IPS DF 4.7 (cell line): Measurements from ENCODE around the gene SMNDC1.

ENCODE experiments used
- DNase-seq: peaks from one replicate; pipeline ENCODE4 v3.0.0-alpha.2; 2013; ENCODE audit warnings: low spot score; ENCODE audit errors: extremely low read depth

The SMNDC1 gene

DNA sequence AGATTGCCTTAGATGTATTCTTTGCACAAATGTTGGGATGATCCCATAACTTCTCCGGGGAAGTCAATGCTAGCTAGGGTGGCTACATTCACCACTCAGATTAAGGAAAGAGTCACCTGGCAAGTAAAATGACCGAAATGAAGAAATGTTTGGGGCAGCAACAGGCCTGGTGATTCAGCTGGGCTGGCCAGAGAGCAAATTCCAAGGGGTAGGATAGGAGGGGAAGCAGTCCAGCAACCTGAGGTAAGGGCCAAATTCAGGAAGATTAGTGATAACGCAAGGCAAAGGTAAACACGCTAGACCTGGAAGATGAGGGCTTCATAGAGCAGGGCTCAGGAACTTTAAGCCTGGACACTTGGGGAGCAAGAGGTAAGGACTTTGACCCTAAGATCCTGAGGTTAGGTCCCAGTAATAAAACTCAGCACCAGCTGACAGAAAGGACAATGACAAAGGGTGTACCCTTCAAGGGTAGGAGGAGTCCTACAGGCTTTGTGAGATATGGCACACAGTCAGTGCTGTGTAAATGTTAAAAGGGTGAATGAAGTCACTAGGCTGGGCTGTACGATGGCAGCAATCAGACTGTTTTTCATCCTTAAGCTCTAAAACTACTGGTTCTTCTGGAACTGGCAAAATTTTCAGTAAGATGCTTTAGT, 22.7 kb upstream of the SMNDC1 start:
- no peak for DNase-seq

DNA sequence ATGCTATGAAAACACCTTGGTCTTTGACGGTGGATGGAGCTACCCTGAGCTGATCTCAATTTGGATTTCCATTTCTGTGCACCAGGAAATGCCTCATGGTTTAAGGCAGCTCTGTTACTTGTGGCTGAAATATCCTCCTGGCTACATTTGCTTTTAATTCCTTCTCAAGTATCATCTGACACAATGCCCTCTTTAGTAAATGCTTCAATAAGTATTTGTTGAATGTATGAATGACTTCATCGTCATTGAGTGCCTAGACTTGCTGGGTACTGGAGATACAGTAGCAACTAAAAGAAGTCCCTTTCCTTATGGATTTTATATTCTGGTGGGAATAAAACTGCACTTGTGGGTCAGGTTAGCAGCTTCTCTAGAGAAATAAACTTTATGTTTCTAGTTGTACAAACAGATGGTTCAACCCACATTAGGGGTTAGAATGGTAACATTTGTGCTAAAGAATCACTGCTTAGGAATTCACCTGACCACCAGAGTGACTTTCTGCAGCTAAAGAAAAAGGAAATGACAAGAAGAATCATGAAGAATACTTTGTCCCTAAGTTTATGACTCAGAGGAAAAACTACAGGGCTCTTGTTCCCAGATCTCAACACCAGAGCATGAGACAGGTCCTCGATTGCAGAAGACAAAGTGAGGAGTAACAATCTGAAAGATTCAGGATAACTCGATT, 21.8 kb upstream of the SMNDC1 start:
- DNase-seq, result no peak

DNA sequence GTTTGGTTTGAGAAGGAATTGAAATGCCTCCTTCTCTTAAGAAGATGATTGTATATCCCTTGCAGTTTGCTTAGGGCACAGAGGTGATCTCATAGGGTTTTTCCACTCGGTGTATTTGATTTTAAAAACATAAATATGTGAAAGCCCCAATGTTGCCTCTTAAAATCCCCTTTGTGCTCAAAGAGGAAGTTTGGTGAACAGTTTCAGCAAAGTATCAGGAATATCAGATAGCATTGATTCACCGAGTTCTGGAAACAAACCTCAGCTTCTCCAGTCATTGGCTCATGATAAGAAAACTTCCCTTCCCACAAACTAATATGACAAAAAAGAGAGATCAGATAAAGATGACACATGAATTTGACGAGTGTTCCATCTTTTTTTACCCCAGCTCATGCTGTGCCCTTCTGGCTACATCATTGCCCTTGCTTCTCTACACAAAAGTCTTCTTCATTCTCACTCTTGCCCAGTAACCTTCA, 20.1 kb upstream of the SMNDC1 start:
- DNase-seq, result no peak

GRCh38 chr10:110324201-110324804, 19.6 kb upstream of the SMNDC1 start:
- no peak for DNase-seq

DNA sequence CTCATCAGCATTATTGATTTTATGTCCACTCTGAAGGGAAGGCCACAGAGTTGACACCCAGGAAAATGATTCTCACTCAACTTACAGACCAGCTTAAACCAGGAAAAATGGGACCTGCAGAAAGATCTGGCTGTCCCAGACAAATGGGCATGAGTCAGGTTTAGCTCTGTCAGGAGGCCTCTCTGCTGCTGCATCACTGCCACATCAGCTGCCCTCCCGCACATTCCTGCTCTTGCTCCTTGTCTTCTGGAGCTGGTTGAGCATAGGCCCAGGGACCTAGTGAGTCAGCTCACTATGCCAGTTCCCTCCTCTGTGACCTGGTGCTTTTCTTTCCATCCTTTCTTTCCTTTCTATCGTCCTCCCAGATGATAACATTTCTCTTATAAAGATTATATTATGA, 18.8 kb upstream of the SMNDC1 start:
- DNase-seq, result no peak

DNA sequence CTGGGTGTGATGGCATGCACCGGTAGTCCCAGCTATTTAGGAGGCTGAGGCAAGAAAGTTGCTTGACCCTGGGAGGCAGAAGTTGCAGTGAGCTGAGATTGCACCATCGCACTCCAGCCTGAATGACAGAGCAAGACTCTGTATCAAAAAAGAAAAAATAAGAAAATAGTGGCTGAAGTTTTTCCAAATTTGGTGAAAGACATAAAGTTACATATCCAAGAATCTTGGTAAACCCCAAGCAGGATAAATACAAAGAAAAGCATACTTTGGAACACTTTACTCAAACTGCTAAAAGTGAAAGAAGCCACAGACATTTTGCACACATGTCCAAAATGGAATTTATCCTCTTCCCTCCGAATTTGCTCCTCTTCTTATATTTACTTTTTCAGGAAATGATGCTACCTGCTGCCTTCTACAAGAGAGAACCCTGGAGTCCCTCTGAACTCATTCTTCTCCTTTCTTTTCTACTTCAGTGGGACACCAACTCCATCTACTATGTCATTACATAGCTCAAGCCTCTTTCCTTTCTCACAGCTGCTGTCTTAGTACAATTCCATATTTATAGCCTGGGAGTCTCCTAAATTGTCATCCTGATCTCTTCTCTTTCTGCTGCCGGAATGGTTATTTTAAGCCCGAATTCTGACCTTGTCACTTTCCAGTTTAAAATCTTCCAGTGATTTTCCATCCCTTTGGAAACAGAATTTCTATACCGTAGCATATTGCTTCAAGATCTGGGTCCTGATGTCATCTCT, 17.3 kb upstream of the SMNDC1 start:
- no peak for DNase-seq

- no peak for DNase-seq
Observed at GRCh38 chr10:110317866-110318850, 13.4 kb upstream of the SMNDC1 start.

- DNase-seq, result no peak
Observed at GRCh38 chr10:110313674-110314073, 9.0 kb upstream of the SMNDC1 start.

DNA sequence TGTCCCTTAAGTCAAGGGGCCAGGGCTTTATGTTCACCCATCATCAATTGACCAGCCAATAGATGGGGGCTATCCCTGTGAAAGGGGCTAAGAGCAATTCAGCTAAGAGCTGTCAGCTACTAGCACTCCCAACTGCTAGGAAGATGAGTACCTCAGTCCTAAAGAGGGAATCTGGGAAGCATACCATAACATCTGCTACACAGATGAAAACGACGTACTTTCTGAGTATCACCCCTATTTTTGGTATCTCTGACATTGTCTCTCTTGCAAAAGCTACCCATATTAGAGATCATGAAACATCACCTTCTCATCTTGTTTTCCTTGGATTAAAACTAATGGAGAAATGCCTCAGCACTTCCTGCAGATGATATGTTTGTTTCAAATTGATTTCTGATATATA, 7.5 kb upstream of the SMNDC1 start:
- no peak for DNase-seq

GRCh38 chr10:110311357-110311949, 6.7 kb upstream of the SMNDC1 start:
- no peak for DNase-seq

DNA sequence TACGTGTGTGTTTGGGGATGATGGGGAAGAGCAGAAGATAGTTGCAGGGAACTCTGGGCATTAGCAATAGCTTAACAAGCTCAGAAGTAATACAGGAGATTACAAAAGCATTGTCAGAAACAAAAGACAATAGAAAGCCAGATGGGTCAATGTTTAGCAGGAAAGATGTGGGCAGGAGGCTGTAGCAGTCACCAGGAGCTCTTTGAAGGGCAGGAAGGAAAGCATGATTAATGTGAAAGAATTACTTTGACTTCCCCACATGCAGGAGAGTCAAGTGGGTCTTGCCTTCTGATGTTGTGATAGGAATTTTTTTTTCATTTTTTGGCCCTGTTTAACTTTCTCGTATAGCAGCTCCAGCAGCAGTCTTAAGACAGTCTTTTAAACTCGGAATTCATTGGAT, 6.0 kb upstream of the SMNDC1 start:
- no peak for DNase-seq

GRCh38 chr10:110307805-110308204, 3.1 kb upstream of the SMNDC1 start:
- no peak for DNase-seq

DNA sequence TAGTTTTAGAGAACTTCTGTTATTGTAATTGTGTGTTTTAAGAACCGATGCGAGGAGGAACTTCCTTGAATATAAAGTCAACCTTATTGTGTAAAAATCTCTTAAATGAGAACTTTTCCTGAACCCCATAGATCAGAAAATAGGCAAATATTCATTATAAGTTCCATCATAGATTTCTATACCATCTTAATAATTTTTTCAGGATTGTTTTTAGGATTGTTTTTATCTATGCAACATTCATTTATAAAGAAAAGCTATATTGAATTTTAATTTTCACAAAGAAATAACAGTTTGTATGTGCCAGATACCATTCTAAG, 1.7 kb upstream of the SMNDC1 start:
- no peak for DNase-seq

- no peak for DNase-seq
Observed at GRCh38 chr10:110305767-110306451, 1.2 kb upstream of the SMNDC1 start.

DNA sequence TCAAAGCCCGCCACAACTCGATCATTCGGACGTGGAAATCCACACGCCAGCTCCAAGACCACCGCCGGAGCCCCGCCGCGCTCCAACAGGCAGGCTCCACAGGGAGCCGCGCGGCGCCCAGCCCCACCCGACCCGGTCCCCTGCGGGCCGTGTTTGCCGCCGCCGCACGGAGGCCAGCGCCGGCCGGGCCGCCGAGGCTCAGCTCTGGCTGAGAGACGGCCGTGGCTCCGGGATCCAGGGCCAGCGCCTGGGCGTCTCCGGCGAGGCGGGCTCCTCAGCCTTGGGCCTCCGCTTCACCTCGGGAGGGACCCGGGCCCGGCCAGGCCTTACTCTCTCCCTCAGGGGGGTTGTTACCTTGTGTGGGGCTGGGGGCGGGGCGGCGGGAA, 333 bp downstream of the SMNDC1 start:
- DNase-seq, result no peak

DNA sequence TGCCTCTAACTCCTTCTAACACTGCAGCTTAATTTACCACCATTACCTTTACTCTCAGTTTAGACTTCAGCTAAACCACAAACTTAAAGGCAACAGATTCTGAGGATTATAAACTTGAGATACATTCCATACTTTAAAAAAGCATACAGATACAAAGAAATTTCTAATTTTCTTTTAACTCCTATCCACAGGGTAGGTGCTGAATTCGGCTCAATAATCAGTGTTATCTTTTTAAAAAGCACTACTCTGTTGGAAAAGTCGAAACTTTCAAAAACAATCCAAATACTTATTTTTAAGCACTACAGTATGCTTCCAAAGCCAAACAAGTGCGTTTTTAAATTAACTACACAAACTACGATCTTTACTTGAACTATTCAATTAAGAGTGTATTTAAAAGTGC, 1.0 kb downstream of the SMNDC1 start:
- DNase-seq, result no peak

- DNase-seq, result no peak
Observed at GRCh38 chr10:110300486-110300986, 4.2 kb downstream of the SMNDC1 start.

DNA sequence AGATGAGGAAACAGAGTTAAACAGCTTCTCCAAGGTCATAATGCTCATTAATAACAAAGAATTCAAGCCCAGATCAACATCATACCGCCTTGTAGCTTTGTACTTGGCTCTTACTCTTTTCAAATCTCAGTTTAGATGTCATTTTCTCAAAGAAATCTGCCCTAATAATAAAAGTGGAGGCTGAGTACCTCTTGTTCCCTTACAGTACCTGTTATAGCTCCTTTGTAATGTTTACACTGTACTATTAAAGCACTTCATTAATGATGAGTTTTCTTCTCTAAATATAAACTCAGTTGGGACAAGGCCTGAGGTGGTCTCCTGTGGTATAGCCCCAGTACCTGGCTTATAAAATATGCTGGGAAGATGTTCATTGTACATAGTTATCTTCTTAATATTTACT, 7.8 kb downstream of the SMNDC1 start:
- no peak for DNase-seq

- no peak for DNase-seq
Observed at GRCh38 chr10:110286841-110287240, 17.9 kb downstream of the SMNDC1 start.

GRCh38 chr10:110285501-110285900, 19.2 kb downstream of the SMNDC1 start:
- DNase-seq, result no peak
